Measurements from ENCODE around the gene YJEFN3.

GRCh38 chr19:19534556-19535265 is 6.0 kb downstream of the YJEFN3 start:
- no peak for TF ChIP-seq ELF4 (IDR thresholded peaks at IDR 0.05)
- TF ChIP-seq NFRKB (IDR thresholded peaks at IDR 0.05) = no peak
- no peak for TF ChIP-seq BHLHE40 (IDR thresholded peaks at IDR 0.05; ENCODE audit: borderline replicate concordance)
- no peak for TF ChIP-seq HDGF (IDR thresholded peaks at IDR 0.05; ENCODE audit: borderline replicate concordance)
- no peak for TF ChIP-seq TARDBP (IDR thresholded peaks at IDR 0.05)
- no peak for TF ChIP-seq SP1 (IDR thresholded peaks at IDR 0.05)
- no peak for TF ChIP-seq FOXM1 (IDR thresholded peaks at IDR 0.05; ENCODE audit: borderline replicate concordance)
- no peak for TF ChIP-seq ARNT (IDR thresholded peaks at IDR 0.05)
- TF ChIP-seq ZNF384 (IDR thresholded peaks at IDR 0.05) = no peak
- TF ChIP-seq LEF1 (IDR thresholded peaks at IDR 0.05; ENCODE audit: borderline replicate concordance) = no peak
- no peak for TF ChIP-seq FOXA1 (IDR thresholded peaks at IDR 0.05)
- no peak for TF ChIP-seq SUZ12 (IDR thresholded peaks at IDR 0.05)
- no peak for TF ChIP-seq L3MBTL2 (conservative IDR thresholded peaks at IDR 0.05)

All from HEK293T (cell line).